GM13976 (cell line): ENCODE measurements around the gene RIPOR2.

Source experiments
- DNase-seq: peaks from one replicate; pipeline ENCODE4 v3.0.0; 2012; ENCODE audit warnings: low spot score
- in situ Hi-C: fragments of 300-500 bp; cut with MboI; formaldehyde crosslinking; loops from one replicate; pipeline ENCODE4 v1.12.0; 2022; ENCODE audit warnings: low sequenced_read_pairs, mixed read lengths, inconsistent platforms; ENCODE audit not compliant: unreplicated experiment
- TF ChIP-seq, protein P1 (sequence below): IDR thresholded peaks from 2 replicates; pipeline ENCODE4 v1.5.1; 2012; ENCODE audit warnings: borderline replicate concordance, mild to moderate bottlenecking; ENCODE audit not compliant: insufficient read depth; ENCODE audit errors: extremely low read depth, missing control alignments, control extremely low read depth

Gene RIPOR2

DNA sequence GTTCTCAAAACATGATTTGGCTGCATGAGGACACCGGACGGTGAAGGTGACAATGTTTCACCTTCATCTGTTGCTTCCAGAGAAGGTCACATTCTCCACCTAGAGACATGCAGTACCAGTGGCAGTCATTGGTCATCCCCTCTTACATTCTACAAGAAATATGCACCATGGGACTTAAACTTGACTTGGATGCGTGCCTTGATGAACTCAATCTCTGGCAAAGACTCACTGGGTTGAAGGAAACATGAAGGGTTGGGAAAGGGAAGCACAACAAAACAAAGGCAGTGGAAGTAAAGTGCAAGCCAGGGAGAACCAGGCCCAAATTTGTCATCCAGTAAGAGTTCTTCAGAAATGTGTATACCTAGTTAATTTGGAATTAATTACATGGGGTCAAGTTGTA lies 97.7 kb downstream of the RIPOR2 start:
- DNase-seq: no peak
- TF ChIP-seq, protein P1, sequence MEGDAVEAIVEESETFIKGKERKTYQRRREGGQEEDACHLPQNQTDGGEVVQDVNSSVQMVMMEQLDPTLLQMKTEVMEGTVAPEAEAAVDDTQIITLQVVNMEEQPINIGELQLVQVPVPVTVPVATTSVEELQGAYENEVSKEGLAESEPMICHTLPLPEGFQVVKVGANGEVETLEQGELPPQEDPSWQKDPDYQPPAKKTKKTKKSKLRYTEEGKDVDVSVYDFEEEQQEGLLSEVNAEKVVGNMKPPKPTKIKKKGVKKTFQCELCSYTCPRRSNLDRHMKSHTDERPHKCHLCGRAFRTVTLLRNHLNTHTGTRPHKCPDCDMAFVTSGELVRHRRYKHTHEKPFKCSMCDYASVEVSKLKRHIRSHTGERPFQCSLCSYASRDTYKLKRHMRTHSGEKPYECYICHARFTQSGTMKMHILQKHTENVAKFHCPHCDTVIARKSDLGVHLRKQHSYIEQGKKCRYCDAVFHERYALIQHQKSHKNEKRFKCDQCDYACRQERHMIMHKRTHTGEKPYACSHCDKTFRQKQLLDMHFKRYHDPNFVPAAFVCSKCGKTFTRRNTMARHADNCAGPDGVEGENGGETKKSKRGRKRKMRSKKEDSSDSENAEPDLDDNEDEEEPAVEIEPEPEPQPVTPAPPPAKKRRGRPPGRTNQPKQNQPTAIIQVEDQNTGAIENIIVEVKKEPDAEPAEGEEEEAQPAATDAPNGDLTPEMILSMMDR: no peak
- in situ Hi-C loops: no loop called here

DNA sequence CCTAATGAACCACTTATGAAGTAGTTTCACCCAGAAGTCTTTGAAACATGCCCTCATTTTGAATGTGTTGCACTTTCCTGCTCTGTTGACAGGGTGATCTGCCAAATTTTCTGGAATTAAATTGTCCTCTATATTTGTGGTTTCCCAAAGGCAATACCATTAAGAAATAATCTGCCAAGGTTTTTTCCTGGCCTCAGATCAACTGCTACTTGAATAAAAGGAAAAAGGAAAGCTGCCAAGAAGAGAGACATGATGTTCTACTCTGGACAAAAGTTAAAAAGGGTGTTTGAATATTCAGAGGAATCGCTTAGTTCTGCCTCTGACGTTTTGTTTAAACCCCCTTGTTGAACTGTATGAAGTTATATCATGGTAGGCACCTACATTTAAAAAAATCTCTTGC lies 99.7 kb downstream of the RIPOR2 start:
- in situ Hi-C loops: no loop called here
- TF ChIP-seq, protein P1: no peak
- no peak for DNase-seq

DNA sequence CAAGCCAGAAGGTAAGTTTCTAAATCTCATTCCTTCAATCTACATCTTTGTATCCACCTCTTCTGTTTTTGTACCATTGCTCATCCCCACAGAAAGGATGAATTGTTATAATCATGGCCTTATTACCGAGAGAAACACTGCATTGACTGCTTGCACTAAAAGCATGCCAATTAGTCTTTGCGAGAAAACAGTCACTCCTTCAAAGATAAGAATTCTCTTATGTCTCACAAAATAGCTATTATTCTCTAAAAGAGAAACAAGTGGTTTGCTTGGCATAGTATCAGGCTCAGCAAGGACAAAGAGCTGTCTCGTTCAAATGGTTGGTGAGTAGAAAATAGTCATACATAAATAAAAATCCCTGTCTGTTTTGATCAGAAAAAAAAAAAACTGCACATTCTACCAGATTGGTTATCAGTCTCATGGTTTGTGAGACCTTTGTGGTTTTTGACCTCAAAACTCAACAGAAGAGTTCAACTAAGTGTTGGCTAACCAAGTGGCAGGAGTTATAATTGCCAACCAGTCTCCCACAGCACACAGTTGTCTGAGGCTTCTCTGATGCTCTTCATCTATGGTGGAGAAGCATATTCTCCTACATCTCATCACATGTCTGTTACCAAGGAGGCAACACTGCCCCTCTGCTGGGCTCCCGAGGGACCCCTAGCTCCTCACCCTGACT lies 101.9 kb downstream of the RIPOR2 start:
- TF ChIP-seq, protein P1: no peak
- DNase-seq: no peak
- in situ Hi-C loops: no loop called here

DNA sequence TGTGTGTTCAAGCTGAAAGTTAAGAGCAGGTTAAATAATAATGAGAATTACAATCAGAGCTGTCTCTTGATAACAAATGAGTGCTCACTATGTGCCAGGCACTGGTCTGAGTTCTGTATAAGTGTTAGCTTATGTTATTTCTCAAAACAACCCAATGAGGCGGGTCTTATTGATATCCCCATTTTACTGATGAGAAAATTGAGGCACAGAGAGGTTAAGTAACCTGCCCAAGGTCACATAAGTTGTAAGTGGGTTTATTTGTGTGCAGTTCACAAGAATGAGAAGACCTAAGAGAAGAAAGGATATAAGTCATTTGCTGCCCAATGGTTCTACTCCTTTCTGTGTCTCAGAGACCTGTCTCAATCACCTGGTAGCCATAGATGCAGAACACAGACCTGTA lies 103.0 kb downstream of the RIPOR2 start:
- no peak for DNase-seq
- in situ Hi-C loops: no loop called here
- TF ChIP-seq, protein P1: no peak

DNA sequence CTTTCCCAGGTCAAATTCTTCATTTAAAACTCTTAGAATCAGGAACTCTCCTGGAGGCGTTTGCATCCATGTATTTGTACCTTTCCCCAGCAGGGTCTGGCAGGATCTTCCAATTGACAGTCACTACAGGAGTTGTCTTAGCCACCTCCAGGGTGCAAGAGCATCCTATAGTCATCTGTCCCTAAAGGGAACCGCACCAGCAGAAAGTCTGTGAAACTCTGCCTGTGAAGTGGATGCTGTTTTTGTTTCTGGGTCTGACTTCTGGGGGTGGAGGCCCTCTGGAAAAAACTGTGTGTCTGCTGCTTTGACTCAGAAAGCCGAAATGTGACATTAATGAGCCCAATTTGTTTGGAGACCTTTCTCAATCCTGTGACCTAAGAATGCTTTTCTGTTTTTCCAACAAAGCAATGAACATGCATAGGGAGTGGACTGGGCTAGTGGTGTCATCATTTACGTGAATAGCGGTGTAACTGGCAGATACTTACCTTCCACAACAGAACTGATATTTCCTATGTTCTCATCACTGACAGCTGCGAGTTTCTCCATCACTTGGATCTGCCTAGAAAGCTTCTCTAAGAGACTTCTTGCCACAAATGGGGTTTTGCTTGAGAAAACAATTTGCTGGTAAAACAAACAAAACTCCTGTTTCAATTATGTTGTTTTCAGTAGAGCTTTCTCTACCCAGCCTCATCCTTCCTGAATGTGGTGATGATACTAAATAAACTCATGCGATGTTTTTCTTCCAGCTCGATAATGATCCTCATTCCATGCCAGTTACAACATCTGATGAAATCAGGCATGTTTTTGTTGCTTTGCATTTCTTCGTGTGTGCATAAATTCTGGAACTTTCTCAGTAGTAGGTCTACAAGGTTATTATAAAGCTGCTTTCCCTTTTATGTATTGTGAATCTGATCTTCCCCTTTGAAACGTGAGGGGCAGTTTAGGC lies 103.7 kb downstream of the RIPOR2 start:
- TF ChIP-seq, protein P1: no peak
- in situ Hi-C loops: no loop called here
- no peak for DNase-seq

DNA sequence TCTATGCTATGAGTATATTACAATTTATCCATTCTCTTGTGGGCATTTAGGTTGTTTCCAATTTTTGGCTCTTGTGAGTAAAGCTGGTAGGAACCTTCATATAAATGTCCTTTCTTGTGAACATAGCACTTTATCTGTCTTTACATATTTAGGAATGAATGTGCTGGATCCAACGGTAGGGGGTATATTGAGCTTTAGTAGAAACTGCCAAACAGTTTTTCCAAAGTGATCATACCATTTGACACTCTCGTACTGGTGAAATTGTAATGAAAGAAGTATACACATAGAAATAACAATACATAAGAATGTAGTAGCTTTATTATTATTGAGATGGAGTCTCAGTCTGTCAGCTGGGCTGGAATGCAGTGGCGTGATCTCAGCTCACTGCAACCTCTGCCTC lies 106.1 kb downstream of the RIPOR2 start:
- no peak for DNase-seq
- in situ Hi-C loops: no loop called here
- TF ChIP-seq, protein P1: no peak
